Measurements from ENCODE around the gene BCAS3. TPM values are rescaled to one million over a fixed set of nuclear protein-coding genes. Genes with fewer than 3 reads are reported as not detected.

BCAS3 gene
- total RNA-seq, 2 donors from 2014 or later, result 28.0 to 37.7 TPM

- DNase-seq, result no peak
- Histone ChIP-seq H3K27ac (ENCODE audit: low read depth, low read length) (peak overlapping the region; percentile 92), H3K9ac (ENCODE audit: extremely low read depth, low read length, poor library complexity, severe bottlenecking) (no peak overlapping the region), H3K4me1 (ENCODE audit: control insufficient read depth, insufficient read depth, low read length) (no peaks in the 10 kb centered on the region), H3K36me3 (ENCODE audit: control insufficient read depth, insufficient read depth, low read length) (no peaks in the 10 kb centered on the region), H3K27me3 (ENCODE audit: control insufficient read depth, insufficient read depth, low read length, poor library complexity, severe bottlenecking) (no peaks in the 10 kb centered on the region), H3K4me3 (ENCODE audit: low read length) (no peak overlapping the region), H3K9me3 (ENCODE audit: control insufficient read depth, low read length) (no peaks in the 10 kb centered on the region)
- H3K9me3 Mint-ChIP-seq, result no peaks in the 10 kb centered on the region
- no peaks in the 10 kb centered on the region for H3K36me3 Mint-ChIP-seq (ENCODE audit: low read depth)
- H3K4me1 Mint-ChIP-seq, result peaks cover 11% of the 10 kb centered on the region
- no peaks in the 10 kb centered on the region for H3K27me3 Mint-ChIP-seq (ENCODE audit: insufficient read depth)
- no peak overlapping the region for H3K27ac Mint-ChIP-seq
- no peak for TF ChIP-seq CTCF (conservative IDR thresholded peaks at IDR 0.05)
- WGBS, 2 experiments (ENCODE audit: insufficient coverage in 1 of 2, insufficient read length in 1 of 2), result 63 to 83% methylated on average over 1 to 5 of the region's 5 CpGs
- no peak overlapping the region for H3K4me3 Mint-ChIP-seq
These were observed 66.1 kb downstream of the BCAS3 start for GRCh38 chr17:60743799-60744198.

- no peaks in the 10 kb centered on the region for H3K36me3 ChIP-seq (ENCODE audit: control insufficient read depth, insufficient read depth, low read length)
- H3K9me3 ChIP-seq (ENCODE audit: control insufficient read depth, low read length), result no peaks in the 10 kb centered on the region
- Mint-ChIP-seq H3K4me3 (no peak overlapping the region), H3K27me3 (ENCODE audit: insufficient read depth) (no peaks in the 10 kb centered on the region), H3K9me3 (no peaks in the 10 kb centered on the region), H3K4me1 (peaks cover 11% of the 10 kb centered on the region), H3K27ac (no peak overlapping the region), H3K36me3 (ENCODE audit: low read depth) (no peaks in the 10 kb centered on the region)
- no peak overlapping the region for H3K9ac ChIP-seq (ENCODE audit: extremely low read depth, low read length, poor library complexity, severe bottlenecking)
- H3K27me3 ChIP-seq (ENCODE audit: control insufficient read depth, insufficient read depth, low read length, poor library complexity, severe bottlenecking), result no peaks in the 10 kb centered on the region
- H3K4me1 ChIP-seq (ENCODE audit: control insufficient read depth, insufficient read depth, low read length), result no peaks in the 10 kb centered on the region
- TF ChIP-seq CTCF (conservative IDR thresholded peaks at IDR 0.05), result no peak
- 83 to 91% methylated on average over 1 to 2 of the region's 3 CpGs for WGBS, 2 experiments (ENCODE audit: insufficient coverage in 1 of 2, insufficient read length in 1 of 2)
- H3K4me3 ChIP-seq (ENCODE audit: low read length), result no peak overlapping the region
- DNase-seq, result no peak
- peak overlapping the region; percentile 92 for H3K27ac ChIP-seq (ENCODE audit: low read depth, low read length)
These were observed 66.8 kb downstream of the BCAS3 start for GRCh38 chr17:60744355-60744966.

GRCh38 chr17:60745544-60745943 lies 67.9 kb downstream of the BCAS3 start:
- H3K9ac ChIP-seq (ENCODE audit: extremely low read depth, low read length, poor library complexity, severe bottlenecking), result no peak overlapping the region
- no peaks in the 10 kb centered on the region for H3K4me1 ChIP-seq (ENCODE audit: control insufficient read depth, insufficient read depth, low read length)
- 70% methylated on average over 1 of the region's 2 CpGs; no CpG with 5 or more reads in 1 of the 2 experiments for WGBS, 2 experiments (ENCODE audit: insufficient coverage in 1 of 2, insufficient read length in 1 of 2)
- no peak overlapping the region for H3K4me3 ChIP-seq (ENCODE audit: low read length)
- Mint-ChIP-seq H3K9me3 (no peaks in the 10 kb centered on the region), H3K36me3 (ENCODE audit: low read depth) (peaks cover under 1% of the 10 kb centered on the region), H3K27me3 (ENCODE audit: insufficient read depth) (no peaks in the 10 kb centered on the region), H3K4me1 (peaks cover 9% of the 10 kb centered on the region), H3K27ac (no peak overlapping the region), H3K4me3 (no peak overlapping the region)
- H3K27ac ChIP-seq (ENCODE audit: low read depth, low read length), result no peak overlapping the region
- no peak for TF ChIP-seq CTCF (conservative IDR thresholded peaks at IDR 0.05)
- H3K36me3 ChIP-seq (ENCODE audit: control insufficient read depth, insufficient read depth, low read length), result no peaks in the 10 kb centered on the region
- H3K27me3 ChIP-seq (ENCODE audit: control insufficient read depth, insufficient read depth, low read length, poor library complexity, severe bottlenecking), result no peaks in the 10 kb centered on the region
- no peak for DNase-seq
- H3K9me3 ChIP-seq (ENCODE audit: control insufficient read depth, low read length), result peaks cover 2% of the 10 kb centered on the region
